Stomach (tissue), 4 donors: ENCODE data around the gene EFNA3.
A peak's percentile ranks its signal among the peaks of the same experiment; 100 is the strongest.

Experiments used
- POLR2AphosphoS5 ChIP-seq, 3 donors: sonication (generic); formaldehyde crosslinking; IDR thresholded peaks; one replicate each; pipeline ENCODE4 v1.6.1; 2016; ENCODE audit warnings: antibody characterized with exemption in 3 of 3
- TF ChIP-seq, protein P1 (sequence below), 7 experiments: fragments of 450-650 bp in 4 of 7; fragments of 200-600 bp in 3 of 7; sonication (generic) in 3 of 7; IDR thresholded peaks; one replicate each; pipeline ENCODE4 v1.5.1; 2016 to 2019; ENCODE audit warnings: antibody characterized with exemption in 7 of 7, control low read depth in 2 of 7, mild to moderate bottlenecking in 1 of 7

DNA sequence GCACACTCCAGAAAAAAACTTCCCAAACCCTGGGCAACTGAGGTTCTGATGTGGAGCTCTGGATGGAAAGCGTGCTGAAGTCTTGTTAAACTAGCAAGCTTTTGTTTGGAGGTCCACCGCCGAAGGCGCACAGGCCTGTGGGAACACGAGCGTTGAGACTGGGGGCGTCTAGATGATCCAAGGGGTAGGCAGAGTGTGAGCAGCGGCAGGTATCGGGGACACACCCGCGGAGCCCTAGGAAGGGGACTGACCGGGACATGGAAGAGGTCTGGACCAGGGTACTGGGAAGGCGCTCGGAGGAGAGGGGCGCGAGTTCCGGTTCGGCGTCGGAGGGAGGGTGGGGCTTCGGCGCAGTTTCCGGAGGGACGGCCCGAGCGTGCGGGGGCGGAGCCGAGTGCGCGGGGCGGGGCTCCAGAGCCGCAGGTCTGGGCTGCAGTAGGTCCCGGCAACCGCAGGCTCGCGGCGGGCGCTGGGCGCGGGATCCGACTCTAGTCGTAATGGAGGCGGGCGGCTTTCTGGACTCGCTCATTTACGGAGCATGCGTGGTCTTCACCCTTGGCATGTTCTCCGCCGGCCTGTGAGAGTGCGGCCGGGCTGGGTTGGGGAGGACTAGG, 56.9 kb downstream of the EFNA3 start, which contains the start of gene SLC50A1:
- TF ChIP-seq, protein P1, sequence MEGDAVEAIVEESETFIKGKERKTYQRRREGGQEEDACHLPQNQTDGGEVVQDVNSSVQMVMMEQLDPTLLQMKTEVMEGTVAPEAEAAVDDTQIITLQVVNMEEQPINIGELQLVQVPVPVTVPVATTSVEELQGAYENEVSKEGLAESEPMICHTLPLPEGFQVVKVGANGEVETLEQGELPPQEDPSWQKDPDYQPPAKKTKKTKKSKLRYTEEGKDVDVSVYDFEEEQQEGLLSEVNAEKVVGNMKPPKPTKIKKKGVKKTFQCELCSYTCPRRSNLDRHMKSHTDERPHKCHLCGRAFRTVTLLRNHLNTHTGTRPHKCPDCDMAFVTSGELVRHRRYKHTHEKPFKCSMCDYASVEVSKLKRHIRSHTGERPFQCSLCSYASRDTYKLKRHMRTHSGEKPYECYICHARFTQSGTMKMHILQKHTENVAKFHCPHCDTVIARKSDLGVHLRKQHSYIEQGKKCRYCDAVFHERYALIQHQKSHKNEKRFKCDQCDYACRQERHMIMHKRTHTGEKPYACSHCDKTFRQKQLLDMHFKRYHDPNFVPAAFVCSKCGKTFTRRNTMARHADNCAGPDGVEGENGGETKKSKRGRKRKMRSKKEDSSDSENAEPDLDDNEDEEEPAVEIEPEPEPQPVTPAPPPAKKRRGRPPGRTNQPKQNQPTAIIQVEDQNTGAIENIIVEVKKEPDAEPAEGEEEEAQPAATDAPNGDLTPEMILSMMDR (IDR thresholded peaks at IDR 0.05): peak in 5 of 7 experiments; percentile 16 to 55 (median 40)
- TF ChIP-seq POLR2AphosphoS5 (IDR thresholded peaks at IDR 0.05): peak; percentile 26 to 96 (median 95)
